HepG2 (cell line): ENCODE measurements around the gene KIF26B. TPM values are rescaled to one million over a fixed set of nuclear protein-coding genes. Genes with fewer than 3 reads are reported as not detected.

Experiments used
- ATAC-seq: fragments of 200-7000 bp; cut with Tn5 transposase; 3 replicates; pipeline ENCODE4 v1.9.1; 2020; ENCODE audit warnings: mild to moderate bottlenecking, moderate library complexity
- BruUV-seq: library from RNA; stranded (reverse); fragments of 400-500 nt; replicated peaks from 2 replicates; lab custom pipeline; 2021; lab: Mats Ljungman, UMichigan
- CTCF ChIA-PET: fragments of 300-600 bp; formaldehyde crosslinking; extraction: SDS; loops from one replicate; lab custom pipeline; 2021; ENCODE audit warnings: low total read pairs, inconsistent platforms, low intra/inter-chr PET ratio; lab: Yijun Ruan, JAX
- POLR2A ChIA-PET: fragments of 350-600 bp; sonication (Branson Sonifier 250); formaldehyde crosslinking; loops from one replicate; lab custom pipeline; 2020; ENCODE audit warnings: antibody characterized with exemption, inconsistent platforms; lab: Yijun Ruan, JAX
- DNase-seq: peaks from one replicate; pipeline ENCODE4 v3.0.0-alpha.2; 2015; ENCODE audit warnings: low spot score
- FAIRE-seq: peaks from 3 replicates; lab custom pipeline; 2011; peaks lifted over from hg19 to GRCh38; lab: Jason Lieb, UNC
- H2AFZ ChIP-seq: one replicate; pipeline ENCODE4 v1.6.1; 2011; ENCODE audit warnings: low read length, inconsistent platforms
- H3K27ac ChIP-seq: fragments of 300-600 bp; 3 replicates; pipeline ENCODE4 v1.8.0; 2011; ENCODE audit warnings: mixed run types, mild to moderate bottlenecking, mixed read lengths, low read length, inconsistent platforms; ENCODE audit not compliant: insufficient read depth; ENCODE audit errors: extremely low read length
- H3K27me3 ChIP-seq, 2 experiments: fragments of 200-600 bp in 1 of 2; 2 replicates in 1 of 2; 3 replicates in 1 of 2; pipeline versions ENCODE4 v1.6.0 to v1.8.0; 2011; ENCODE audit warnings: low read length in 2 of 2, mild to moderate bottlenecking in 2 of 2, moderate library complexity in 2 of 2, inconsistent platforms in 1 of 2; ENCODE audit not compliant: insufficient read depth in 2 of 2, control insufficient read depth in 1 of 2
- H3K36me3 ChIP-seq, 2 experiments: fragments of 200-600 bp in 1 of 2; replicated peaks in 1 of 2; 2 replicates in 1 of 2; 3 replicates in 1 of 2; pipeline versions ENCODE4 v1.5.1 to v1.8.0; 2011; ENCODE audit warnings: low read length in 2 of 2, inconsistent platforms in 1 of 2; ENCODE audit not compliant: insufficient read depth in 2 of 2, control insufficient read depth in 1 of 2
- H3K4me1 ChIP-seq: 2 replicates; pipeline ENCODE4 v1.5.1; 2012; ENCODE audit warnings: low read length, inconsistent platforms; ENCODE audit not compliant: insufficient read depth
- H3K4me2 ChIP-seq: 2 replicates; pipeline ENCODE4 v1.6.0; 2011; ENCODE audit warnings: low read depth, low read length, inconsistent platforms
- H3K4me3 ChIP-seq, 3 experiments: fragments of 200-600 bp in 1 of 3; sonication (generic), shearing (Covaris generic) in 1 of 3; replicated peaks in 1 of 3; 2 replicates each; pipeline ENCODE4 v1.5.1; 2011 to 2016; ENCODE audit warnings: low read length in 3 of 3, inconsistent platforms in 2 of 3, low read depth in 2 of 3, mild to moderate bottlenecking in 2 of 3, control low read depth in 1 of 3, mixed read lengths in 1 of 3; ENCODE audit not compliant: insufficient read depth in 1 of 3
- H3K79me2 ChIP-seq: one replicate; pipeline ENCODE4 v1.6.1; 2011; ENCODE audit warnings: low read length, inconsistent platforms; ENCODE audit not compliant: insufficient read depth
- H3K9ac ChIP-seq: 2 replicates; pipeline ENCODE4 v1.6.0; 2011; ENCODE audit warnings: mild to moderate bottlenecking, low read depth, low read length, inconsistent platforms; ENCODE audit not compliant: insufficient read depth
- H3K9me3 ChIP-seq: 2 replicates; pipeline ENCODE4 v1.5.1; 2012; ENCODE audit warnings: mild to moderate bottlenecking, low read length
- H4K20me1 ChIP-seq: 2 replicates; pipeline ENCODE4 v1.6.0; 2011; ENCODE audit warnings: inconsistent platforms, mild to moderate bottlenecking, low read length, moderate library complexity; ENCODE audit not compliant: insufficient read depth
- MEF2D ChIP-seq: sonication (generic); formaldehyde crosslinking; IDR thresholded peaks from 2 replicates; pipeline ENCODE4 v1.5.1; 2020; ENCODE audit warnings: mild to moderate bottlenecking, missing genetic modification reagents
- SMC3 ChIP-seq: IDR thresholded peaks from 2 replicates; pipeline ENCODE4 v1.6.1; 2011; ENCODE audit warnings: low read length, improper control_type of control experiment
- STAG1 ChIP-seq: sonication (generic); formaldehyde crosslinking; IDR thresholded peaks from 2 replicates; pipeline ENCODE4 v1.4.0; 2020; ENCODE audit warnings: missing genetic modification reagents
- ZFP82 ChIP-seq: sonication (generic); formaldehyde crosslinking; IDR thresholded peaks from 2 replicates; pipeline ENCODE4 v1.5.1; 2020; ENCODE audit warnings: mild to moderate bottlenecking, missing genetic modification reagents, borderline replicate concordance
- ZNF777 ChIP-seq: sonication (generic); formaldehyde crosslinking; IDR thresholded peaks from 2 replicates; pipeline ENCODE4 v1.4.0; 2020; ENCODE audit warnings: missing genetic modification reagents
- WGBS: methylation state at CpG from one replicate; pipeline ENCODE4 v1.1.6; 2017; ENCODE audit warnings: low lambda C conversion rate; 5-methylcytosine and 5-hydroxymethylcytosine counted together
- in situ Hi-C: cut with HindIII; loops from 2 replicates; pipeline ENCODE4 v1.10.0; 2017; ENCODE audit warnings: low pct_unique_long_range_greater_than_20kb; ENCODE audit not compliant: extremely low pct_ligation_motif_present
- intact Hi-C: fragments of 100-400 bp; cut with micrococcal nuclease; formaldehyde crosslinking; loops from one replicate; pipeline ENCODE4 v1.10.0; 2022; ENCODE audit not compliant: unreplicated experiment
- polyA plus RNA-seq, 8 experiments: library from polyadenylated mRNA; depleted of rRNA in 3 of 8; stranded (reverse) in 7 of 8; unstranded in 1 of 8; fragments of >200 nt; fragmentation: Illumina TruSeq in 4 of 8; extraction: Trizol in 4 of 8; gene quantifications; 2 replicates each; pipeline versions ENCODE4 v1.2.1 to v1.2.3, GENCODE V29; 2011 to 2016; ENCODE audit warnings: low read depth in 4 of 8, missing spikeins in 1 of 8, mixed read lengths in 1 of 8; ENCODE audit not compliant: insufficient read depth in 1 of 8
- total RNA-seq, 5 experiments: library from RNA; depleted of rRNA; stranded (reverse); fragments of >200 nt; fragmentation: Illumina TruSeq; extraction: Trizol; gene quantifications; 2 replicates each; pipeline ENCODE4 v1.2.3, GENCODE V29; 2016; ENCODE audit warnings: low read depth in 1 of 5
- TF ChIP-seq, protein P1 (sequence below): sonication (generic); formaldehyde crosslinking; IDR thresholded peaks from 2 replicates; pipeline ENCODE4 v1.5.1; 2020; ENCODE audit warnings: missing genetic modification reagents, mild to moderate bottlenecking, borderline replicate concordance
- TF ChIP-seq, protein P2 (sequence below): sonication (generic); formaldehyde crosslinking; IDR thresholded peaks from 2 replicates; pipeline ENCODE4 v1.8.0; 2022; ENCODE audit warnings: missing genetic modification reagents, low read depth, mild to moderate bottlenecking, borderline replicate concordance
- TF ChIP-seq, protein P3 (sequence below): sonication (generic); formaldehyde crosslinking; conservative IDR thresholded peaks from 2 replicates; pipeline ENCODE4 v1.8.0; 2022; ENCODE audit warnings: missing genetic modification reagents
- TF ChIP-seq, protein P4 (sequence below): sonication (generic); formaldehyde crosslinking; IDR thresholded peaks from 2 replicates; pipeline ENCODE4 v1.5.0; 2020; ENCODE audit warnings: mild to moderate bottlenecking, missing genetic modification reagents
- TF ChIP-seq, protein P5 (sequence below): sonication (generic); formaldehyde crosslinking; IDR thresholded peaks from 2 replicates; pipeline ENCODE4 v1.5.0; 2020; ENCODE audit warnings: mild to moderate bottlenecking, missing genetic modification reagents, moderate library complexity
- TF ChIP-seq, protein P6 (sequence below): sonication (generic); formaldehyde crosslinking; IDR thresholded peaks from 2 replicates; pipeline ENCODE4 v1.5.1; 2020; ENCODE audit warnings: mild to moderate bottlenecking, moderate library complexity, missing genetic modification reagents

KIF26B gene
- total and polyA plus RNA-seq, 2 of the 13 experiments (the other 11 are each of a cell fraction or from before 2014, with no cell fraction given): 0.08 to 0.09 TPM

DNA sequence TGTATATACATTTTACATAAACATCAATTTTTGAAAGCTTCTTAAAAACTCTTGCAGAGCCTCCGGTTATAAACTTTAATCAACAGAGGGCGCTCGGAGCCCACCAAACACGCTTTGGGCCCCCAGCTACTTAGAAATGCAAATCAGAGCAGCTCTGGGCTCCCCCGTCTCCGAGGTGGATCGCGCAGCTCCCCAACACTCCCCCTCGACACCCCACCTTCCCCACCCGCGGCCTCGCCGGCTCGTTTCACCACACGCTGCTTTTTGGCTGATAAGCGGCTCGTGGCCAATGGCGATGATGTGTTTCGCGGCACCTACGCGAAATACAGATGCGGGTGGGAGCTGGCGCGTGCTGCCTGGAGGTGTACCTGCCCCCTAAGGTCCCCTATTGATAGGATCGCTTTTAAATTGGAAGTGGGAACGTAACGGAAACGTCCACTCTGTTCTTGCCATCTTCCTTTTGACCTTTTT is 1.7 kb upstream of the KIF26B start:
- no TSS peak for BruUV-seq
- TF ChIP-seq MEF2D (CRISPR knock-in tag) (no peak), ZFP82 (CRISPR knock-in tag) (0 out of 2 replicates have a peak, but pooled peaks have one; percentile 37), ZNF777 (CRISPR knock-in tag) (no peak), SMC3 (peak; percentile 58), STAG1 (CRISPR knock-in tag) (peak; percentile 84)
- TF ChIP-seq, protein P1, sequence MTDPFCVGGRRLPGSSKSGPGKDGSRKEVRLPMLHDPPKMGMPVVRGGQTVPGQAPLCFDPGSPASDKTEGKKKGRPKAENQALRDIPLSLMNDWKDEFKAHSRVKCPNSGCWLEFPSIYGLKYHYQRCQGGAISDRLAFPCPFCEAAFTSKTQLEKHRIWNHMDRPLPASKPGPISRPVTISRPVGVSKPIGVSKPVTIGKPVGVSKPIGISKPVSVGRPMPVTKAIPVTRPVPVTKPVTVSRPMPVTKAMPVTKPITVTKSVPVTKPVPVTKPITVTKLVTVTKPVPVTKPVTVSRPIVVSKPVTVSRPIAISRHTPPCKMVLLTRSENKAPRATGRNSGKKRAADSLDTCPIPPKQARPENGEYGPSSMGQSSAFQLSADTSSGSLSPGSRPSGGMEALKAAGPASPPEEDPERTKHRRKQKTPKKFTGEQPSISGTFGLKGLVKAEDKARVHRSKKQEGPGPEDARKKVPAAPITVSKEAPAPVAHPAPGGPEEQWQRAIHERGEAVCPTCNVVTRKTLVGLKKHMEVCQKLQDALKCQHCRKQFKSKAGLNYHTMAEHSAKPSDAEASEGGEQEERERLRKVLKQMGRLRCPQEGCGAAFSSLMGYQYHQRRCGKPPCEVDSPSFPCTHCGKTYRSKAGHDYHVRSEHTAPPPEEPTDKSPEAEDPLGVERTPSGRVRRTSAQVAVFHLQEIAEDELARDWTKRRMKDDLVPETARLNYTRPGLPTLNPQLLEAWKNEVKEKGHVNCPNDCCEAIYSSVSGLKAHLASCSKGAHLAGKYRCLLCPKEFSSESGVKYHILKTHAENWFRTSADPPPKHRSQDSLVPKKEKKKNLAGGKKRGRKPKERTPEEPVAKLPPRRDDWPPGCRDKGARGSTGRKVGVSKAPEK (CRISPR knock-in tag): 0 out of 2 replicates have a peak, but pooled peaks have one; percentile 75
- TF ChIP-seq, protein P2, sequence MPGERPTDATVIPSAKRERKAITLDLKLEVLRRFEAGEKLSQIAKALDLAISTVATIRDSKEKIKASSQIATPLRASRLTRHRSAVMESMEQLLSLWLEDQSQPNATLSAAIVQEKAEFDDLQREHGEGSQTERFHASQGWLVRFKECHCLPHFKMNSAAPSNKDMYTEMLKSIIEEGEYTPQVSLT: no peak
- TF ChIP-seq, protein P3, sequence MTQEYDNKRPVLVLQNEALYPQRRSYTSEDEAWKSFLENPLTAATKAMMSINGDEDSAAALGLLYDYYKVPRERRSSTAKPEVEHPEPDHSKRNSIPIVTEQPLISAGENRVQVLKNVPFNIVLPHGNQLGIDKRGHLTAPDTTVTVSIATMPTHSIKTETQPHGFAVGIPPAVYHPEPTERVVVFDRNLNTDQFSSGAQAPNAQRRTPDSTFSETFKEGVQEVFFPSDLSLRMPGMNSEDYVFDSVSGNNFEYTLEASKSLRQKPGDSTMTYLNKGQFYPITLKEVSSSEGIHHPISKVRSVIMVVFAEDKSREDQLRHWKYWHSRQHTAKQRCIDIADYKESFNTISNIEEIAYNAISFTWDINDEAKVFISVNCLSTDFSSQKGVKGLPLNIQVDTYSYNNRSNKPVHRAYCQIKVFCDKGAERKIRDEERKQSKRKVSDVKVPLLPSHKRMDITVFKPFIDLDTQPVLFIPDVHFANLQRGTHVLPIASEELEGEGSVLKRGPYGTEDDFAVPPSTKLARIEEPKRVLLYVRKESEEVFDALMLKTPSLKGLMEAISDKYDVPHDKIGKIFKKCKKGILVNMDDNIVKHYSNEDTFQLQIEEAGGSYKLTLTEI (CRISPR knock-in tag): no peak
- TF ChIP-seq, protein P4, sequence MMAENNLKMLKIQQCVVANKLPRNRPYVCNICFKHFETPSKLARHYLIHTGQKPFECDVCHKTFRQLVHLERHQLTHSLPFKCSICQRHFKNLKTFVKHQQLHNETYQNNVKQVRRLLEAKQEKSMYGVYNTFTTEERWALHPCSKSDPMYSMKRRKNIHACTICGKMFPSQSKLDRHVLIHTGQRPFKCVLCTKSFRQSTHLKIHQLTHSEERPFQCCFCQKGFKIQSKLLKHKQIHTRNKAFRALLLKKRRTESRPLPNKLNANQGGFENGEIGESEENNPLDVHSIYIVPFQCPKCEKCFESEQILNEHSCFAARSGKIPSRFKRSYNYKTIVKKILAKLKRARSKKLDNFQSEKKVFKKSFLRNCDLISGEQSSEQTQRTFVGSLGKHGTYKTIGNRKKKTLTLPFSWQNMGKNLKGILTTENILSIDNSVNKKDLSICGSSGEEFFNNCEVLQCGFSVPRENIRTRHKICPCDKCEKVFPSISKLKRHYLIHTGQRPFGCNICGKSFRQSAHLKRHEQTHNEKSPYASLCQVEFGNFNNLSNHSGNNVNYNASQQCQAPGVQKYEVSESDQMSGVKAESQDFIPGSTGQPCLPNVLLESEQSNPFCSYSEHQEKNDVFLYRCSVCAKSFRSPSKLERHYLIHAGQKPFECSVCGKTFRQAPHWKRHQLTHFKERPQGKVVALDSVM (CRISPR knock-in tag): no peak
- TF ChIP-seq, protein P5, sequence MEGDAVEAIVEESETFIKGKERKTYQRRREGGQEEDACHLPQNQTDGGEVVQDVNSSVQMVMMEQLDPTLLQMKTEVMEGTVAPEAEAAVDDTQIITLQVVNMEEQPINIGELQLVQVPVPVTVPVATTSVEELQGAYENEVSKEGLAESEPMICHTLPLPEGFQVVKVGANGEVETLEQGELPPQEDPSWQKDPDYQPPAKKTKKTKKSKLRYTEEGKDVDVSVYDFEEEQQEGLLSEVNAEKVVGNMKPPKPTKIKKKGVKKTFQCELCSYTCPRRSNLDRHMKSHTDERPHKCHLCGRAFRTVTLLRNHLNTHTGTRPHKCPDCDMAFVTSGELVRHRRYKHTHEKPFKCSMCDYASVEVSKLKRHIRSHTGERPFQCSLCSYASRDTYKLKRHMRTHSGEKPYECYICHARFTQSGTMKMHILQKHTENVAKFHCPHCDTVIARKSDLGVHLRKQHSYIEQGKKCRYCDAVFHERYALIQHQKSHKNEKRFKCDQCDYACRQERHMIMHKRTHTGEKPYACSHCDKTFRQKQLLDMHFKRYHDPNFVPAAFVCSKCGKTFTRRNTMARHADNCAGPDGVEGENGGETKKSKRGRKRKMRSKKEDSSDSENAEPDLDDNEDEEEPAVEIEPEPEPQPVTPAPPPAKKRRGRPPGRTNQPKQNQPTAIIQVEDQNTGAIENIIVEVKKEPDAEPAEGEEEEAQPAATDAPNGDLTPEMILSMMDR: peak; percentile 72
- TF ChIP-seq, protein P6, sequence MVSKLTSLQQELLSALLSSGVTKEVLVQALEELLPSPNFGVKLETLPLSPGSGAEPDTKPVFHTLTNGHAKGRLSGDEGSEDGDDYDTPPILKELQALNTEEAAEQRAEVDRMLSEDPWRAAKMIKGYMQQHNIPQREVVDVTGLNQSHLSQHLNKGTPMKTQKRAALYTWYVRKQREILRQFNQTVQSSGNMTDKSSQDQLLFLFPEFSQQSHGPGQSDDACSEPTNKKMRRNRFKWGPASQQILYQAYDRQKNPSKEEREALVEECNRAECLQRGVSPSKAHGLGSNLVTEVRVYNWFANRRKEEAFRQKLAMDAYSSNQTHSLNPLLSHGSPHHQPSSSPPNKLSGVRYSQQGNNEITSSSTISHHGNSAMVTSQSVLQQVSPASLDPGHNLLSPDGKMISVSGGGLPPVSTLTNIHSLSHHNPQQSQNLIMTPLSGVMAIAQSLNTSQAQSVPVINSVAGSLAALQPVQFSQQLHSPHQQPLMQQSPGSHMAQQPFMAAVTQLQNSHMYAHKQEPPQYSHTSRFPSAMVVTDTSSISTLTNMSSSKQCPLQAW (CRISPR knock-in tag): peak; percentile 68; the same call in 1 of the 2 replicates

More for the DNA sequence above, 1.7 kb upstream of the KIF26B start:
- H4K20me1 ChIP-seq: no peaks in the 10 kb centered on the region
- ATAC-seq (no peak), DNase-seq (peak; percentile 43), FAIRE-seq (peak; percentile 15)
- ChIA-PET POLR2A (no interaction called here), CTCF (interaction anchor here (0.8 to 1.9 kb wide), 4 partner anchors 227 to 1340 kb away, joined by 4 to 12 read pairs (median 6); no protein-coding TSS in a partner anchor)
- peaks cover 14 to 54% of the 10 kb centered on the region in 2 experiments for H3K27me3 ChIP-seq
- peaks cover 48% of the 10 kb centered on the region for H3K4me1 ChIP-seq
- peak overlapping the region; percentile 85 for H3K4me2 ChIP-seq
- H3K9me3 ChIP-seq: no peaks in the 10 kb centered on the region
- 3% methylated on average over 25 of the region's 29 CpGs for WGBS
- intact Hi-C loops: loop anchor here (1.0 to 10.0 kb wide), 7 partner anchors 74 to 1339 kb away; no protein-coding TSS in a partner anchor
- in situ Hi-C loops: loop anchor here (5.0 to 25.0 kb wide), 2 partner anchors 849 to 1334 kb away; no protein-coding TSS in a partner anchor
- no peaks in the 10 kb centered on the region for H3K36me3 ChIP-seq
- no peak overlapping the region for H3K27ac ChIP-seq
- H3K9ac ChIP-seq: no peak overlapping the region
- no peaks in the 10 kb centered on the region for H3K79me2 ChIP-seq
- peak overlapping the region; percentile 54 to 73 (median 54) for H3K4me3 ChIP-seq
- no peak overlapping the region for H2AFZ ChIP-seq
